T-helper 1 cell (primary cell): Measurements from ENCODE around the gene ICAM5.

Experiments
- DNase-seq, 5 donors: peaks; one replicate each; pipeline ENCODE4 v3.0.0-alpha.2; 2012 to 2020

ICAM5 gene

GRCh38 chr19:10292206-10292788 lies 2.5 kb downstream of the ICAM5 start:
- DNase-seq: peak; percentile 41 to 71 (median 60)

DNA sequence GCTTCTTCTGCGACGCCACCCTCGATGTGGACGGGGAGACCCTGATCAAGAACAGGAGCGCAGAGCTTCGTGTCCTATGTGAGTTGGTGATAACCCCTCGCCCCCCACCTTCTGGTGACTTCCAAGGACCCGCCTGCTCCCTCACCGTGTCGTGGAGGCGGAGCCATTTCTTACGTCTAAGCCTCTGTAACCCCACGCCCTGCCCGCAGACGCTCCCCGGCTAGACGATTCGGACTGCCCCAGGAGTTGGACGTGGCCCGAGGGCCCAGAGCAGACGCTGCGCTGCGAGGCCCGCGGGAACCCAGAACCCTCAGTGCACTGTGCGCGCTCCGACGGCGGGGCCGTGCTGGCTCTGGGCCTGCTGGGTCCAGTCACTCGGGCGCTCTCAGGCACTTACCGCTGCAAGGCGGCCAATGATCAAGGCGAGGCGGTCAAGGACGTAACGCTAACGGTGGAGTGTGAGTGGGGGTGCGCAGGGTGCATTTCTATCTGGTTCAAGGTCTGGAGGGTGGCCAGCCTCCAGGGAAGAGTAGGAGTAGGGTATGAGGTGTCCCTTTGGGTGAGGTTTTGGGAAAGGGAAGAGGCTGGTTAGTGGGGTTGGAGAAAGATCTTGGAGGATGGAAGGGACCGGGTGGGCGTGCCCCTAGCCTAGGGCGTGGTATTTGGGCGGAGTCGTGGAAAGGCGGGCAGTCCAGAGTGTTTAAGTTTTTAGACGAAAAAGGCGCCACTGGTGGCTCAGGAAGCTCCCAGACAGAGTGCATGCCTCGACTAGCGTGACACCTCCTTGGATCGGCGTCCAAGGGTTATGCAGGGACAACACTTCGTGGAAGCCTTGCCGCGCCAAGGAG lies 3.3 kb downstream of the ICAM5 start:
- no peak for DNase-seq

- DNase-seq: no peak
Observed at GRCh38 chr19:10293637-10294367, 4.0 kb downstream of the ICAM5 start.

GRCh38 chr19:10294368-10294697 lies 4.6 kb downstream of the ICAM5 start:
- DNase-seq: no peak

GRCh38 chr19:10295305-10295846 lies 5.6 kb downstream of the ICAM5 start:
- DNase-seq: peak; percentile 55 to 75 (median 66)

- no peak for DNase-seq
Observed at GRCh38 chr19:10295847-10296591, 6.3 kb downstream of the ICAM5 start.

DNA sequence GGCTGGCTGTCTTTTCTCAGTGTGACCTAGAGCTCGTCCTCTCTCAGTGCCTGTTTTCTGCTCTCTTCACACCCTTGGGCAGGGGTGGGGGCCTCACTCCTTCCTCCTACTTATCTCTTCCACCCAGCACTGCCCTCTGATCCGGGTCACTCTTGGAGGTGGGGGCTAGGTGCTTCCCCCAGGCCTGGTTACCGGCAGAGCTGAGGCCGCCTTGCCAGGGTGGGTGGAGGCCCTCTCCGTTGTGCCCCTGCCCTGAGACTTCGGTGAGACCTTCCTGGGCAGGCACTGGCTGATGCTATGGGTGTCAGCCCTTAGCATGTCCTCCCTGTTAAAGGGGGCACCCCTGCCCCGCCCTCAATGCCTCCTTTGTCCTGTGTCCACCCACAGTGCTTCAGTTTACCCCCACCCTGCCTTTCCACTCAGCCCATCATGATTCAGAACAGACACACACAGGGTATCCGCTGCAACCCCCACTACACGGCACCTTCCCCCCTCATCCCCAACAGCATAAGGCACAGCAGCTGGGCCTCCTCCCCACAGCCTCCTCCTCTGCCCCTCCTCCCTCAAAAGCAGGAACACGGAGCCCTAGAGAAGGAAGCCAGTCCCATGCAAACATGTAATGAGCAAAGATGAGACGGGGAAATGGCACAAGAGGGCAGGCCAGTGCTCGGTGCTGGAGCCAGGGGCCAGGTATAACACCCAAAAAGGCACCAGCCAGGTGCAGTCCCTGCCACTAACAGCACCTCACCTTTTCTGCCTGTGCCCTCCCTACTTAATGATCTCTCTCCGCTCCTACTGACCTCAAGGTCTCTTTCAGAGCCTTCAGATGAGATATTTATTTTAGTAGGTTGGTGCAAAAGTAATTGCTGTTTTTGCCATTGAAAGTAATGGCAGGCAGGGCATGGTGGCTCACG lies 10.1 kb downstream of the ICAM5 start:
- no peak for DNase-seq

DNA sequence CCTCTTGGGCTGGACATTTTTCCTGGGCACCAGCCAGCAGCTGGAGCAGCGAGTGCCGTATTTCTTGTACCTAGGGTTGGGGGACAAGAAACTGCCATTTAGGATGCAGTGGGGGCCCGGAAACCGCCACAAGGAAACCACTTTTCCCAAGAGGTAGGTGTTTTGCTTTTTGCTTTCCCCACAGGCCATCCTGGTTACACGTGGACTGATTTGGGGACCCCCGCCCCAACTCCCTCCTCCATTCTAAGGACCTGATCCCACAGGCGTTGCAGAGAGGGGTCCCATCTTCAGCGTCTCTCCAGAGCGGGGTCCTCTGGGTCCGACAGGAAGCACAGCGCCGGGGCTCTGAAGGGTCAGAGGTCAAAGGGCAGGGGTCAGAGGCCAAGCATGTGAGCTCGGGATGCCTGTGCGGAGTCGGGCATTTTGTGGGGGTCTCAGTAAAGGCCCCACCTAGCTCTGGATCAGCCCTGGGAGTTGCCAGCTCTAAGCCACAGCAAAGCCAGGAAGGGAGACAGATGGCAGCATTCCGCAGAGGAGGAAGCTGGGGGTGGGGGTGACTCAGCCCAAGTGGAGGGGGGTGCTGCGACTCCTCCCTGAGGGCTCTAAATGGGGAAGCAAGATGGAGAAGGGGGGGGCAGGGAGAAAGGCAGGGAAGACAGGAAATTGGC lies 15.5 kb downstream of the ICAM5 start:
- DNase-seq: no peak

DNA sequence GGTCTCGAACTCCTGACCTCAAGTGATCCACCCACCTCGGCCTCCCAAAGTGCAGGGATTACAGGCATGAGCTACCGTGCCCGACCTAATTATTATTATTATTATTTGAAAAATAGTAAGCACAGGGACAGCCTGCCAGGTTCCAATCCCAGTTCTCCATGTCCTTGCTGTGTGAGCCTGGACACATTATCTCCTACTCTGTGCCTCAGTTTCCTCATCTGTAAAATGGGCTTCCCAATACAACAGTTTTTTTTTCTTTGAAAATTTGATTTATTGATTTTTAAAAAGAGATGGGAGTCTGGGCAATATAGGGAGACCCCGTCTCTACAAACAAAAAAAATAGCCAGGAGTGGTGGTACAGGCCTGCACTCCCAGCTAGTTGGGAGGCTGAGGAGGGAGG lies 16.6 kb downstream of the ICAM5 start:
- DNase-seq: no peak

DNA sequence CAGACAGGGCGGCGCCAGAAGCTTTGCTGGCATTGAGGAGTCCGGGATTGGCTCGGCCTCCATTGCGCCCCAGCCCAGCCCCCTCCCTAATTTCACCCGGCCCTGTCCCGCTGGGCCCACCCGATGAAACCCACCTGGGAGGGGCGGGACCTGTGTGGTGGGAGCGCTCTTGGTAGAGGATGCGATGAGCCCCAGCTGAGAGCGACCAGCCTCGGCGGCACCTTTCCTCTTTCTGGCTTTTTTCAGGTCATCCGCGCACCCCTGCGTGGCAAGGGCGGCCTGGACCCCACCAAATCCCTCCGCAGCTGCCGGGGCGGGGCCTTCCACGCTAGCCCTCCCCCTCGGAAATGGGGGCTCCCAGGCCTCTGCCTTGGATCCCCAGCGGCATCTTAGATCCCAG lies 19.7 kb downstream of the ICAM5 start, which contains the start of gene ZGLP1:
Gene ZGLP1, minus strand, starts transcription at position 393 of the 400 bp plus-strand sequence.
- DNase-seq: no peak

DNA sequence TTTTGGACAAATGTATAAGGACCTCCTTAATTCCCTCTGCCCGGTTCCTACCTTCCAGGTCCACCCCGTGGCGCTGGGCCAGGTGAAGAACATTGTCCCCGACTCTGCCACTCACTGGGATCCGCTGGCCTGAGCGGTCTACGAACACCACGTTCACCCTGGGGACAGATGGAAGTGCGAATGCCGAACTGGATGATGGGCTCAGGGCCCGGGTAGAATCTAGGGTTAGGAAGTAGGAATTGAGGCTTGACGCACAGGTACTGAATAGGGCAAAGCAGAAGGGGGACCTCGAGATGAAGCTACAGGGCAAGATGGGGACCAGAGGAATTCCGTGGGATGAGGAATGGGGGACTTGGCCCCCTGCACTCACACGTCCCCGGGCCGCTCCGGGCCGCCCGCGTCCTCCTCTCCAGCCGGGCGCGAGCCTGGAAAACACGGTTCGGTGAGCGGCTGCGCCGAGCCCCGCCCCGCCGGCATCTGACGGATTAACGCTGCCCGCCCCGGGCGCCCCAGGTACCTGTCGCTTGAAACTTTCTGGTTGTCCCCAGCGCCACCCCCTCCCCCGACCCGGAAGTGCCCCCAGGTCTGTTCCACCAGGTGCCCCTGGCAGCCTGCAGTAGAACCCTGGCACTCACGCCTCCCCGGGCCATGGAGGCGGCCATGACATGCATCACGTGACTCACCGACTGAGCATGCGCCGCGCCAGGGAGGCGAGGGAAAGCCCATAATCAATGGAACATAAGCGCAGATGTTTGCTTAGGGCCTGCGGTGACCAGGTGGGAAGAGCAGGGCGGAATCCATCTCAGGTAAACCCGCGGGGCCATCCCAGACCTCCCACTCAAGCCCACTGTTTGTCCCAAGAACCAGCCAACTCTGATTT lies 25.8 kb downstream of the ICAM5 start, which contains the start of gene FDX2:
Gene FDX2, minus strand, starts transcription at position 681 of the 880 bp plus-strand sequence. Its CDS starts 19 bp downstream, at position 662.
- peak; percentile 80 to 90 (median 87) for DNase-seq

GRCh38 chr19:10316229-10317044 lies 26.7 kb downstream of the ICAM5 start:
- DNase-seq: no peak

DNA sequence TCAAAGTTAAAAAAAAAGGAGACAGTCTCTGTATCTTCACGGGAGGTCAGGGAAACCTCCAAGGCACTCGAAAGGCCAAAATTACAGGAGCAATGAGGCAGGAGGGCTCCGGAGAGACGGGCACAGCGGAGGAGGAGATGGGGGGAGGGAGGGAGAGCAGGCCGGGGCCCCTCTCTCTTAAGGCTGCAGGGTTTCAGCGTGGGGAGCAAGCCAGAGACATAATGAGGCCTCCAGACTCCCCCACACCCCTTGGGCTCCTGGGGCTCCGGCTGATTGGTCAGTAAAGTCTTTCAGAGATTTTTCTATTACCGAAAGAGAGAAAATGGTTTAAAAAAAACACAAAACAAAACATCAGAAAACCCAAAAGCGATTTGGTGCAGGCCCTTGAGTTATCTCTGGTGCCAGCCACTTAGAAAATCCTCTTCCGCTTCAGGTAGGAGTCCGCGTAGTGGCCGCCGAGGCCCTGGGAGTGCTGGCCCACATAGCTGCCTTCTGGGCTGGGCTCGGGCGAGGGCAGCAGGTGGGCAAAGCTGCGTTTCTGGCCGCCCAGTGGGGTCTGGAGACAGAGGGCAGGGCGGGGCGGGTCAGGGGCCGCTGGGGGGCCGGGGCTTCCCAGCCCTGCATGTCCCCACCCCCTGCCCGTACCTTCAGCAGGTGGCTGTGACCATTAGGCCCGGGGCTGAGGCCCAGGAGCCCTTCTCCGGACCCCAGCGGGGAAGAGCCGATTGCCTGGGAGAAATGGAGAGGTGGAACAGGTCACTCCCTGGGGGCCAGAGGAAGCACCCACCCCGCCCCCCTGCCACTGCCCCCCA lies 27.5 kb downstream of the ICAM5 start:
- no peak for DNase-seq

GRCh38 chr19:10317857-10318462 lies 28.2 kb downstream of the ICAM5 start:
- no peak for DNase-seq

GRCh38 chr19:10318807-10319682 lies 29.3 kb downstream of the ICAM5 start:
- no peak for DNase-seq
